HepG2 (cell line): Measurements from ENCODE around the gene ERBB4. TPM values are rescaled to one million over a fixed set of nuclear protein-coding genes. Genes with fewer than 3 reads are reported as not detected.
A peak's percentile ranks its signal among the peaks of the same experiment; 100 is the strongest.

Experiments used
- ATAC-seq: fragments of 200-7000 bp; cut with Tn5 transposase; 3 replicates; pipeline ENCODE4 v1.9.1; 2020; ENCODE audit warnings: mild to moderate bottlenecking, moderate library complexity
- BruUV-seq: library from RNA; stranded (reverse); fragments of 400-500 nt; replicated peaks from 2 replicates; lab custom pipeline; 2021; lab: Mats Ljungman, UMichigan
- CTCF ChIA-PET: fragments of 300-600 bp; formaldehyde crosslinking; extraction: SDS; loops from one replicate; lab custom pipeline; 2021; ENCODE audit warnings: low total read pairs, inconsistent platforms, low intra/inter-chr PET ratio; lab: Yijun Ruan, JAX
- POLR2A ChIA-PET: fragments of 350-600 bp; sonication (Branson Sonifier 250); formaldehyde crosslinking; loops from one replicate; lab custom pipeline; 2020; ENCODE audit warnings: antibody characterized with exemption, inconsistent platforms; lab: Yijun Ruan, JAX
- DNase-seq: peaks from one replicate; pipeline ENCODE4 v3.0.0-alpha.2; 2015; ENCODE audit warnings: low spot score
- FAIRE-seq: peaks from 3 replicates; lab custom pipeline; 2011; peaks lifted over from hg19 to GRCh38; lab: Jason Lieb, UNC
- H2AFZ ChIP-seq: one replicate; pipeline ENCODE4 v1.6.1; 2011; ENCODE audit warnings: low read length, inconsistent platforms
- H3K27ac ChIP-seq: fragments of 300-600 bp; 3 replicates; pipeline ENCODE4 v1.8.0; 2011; ENCODE audit warnings: mixed run types, mild to moderate bottlenecking, mixed read lengths, low read length, inconsistent platforms; ENCODE audit not compliant: insufficient read depth; ENCODE audit errors: extremely low read length
- H3K27me3 ChIP-seq, 2 experiments: fragments of 200-600 bp in 1 of 2; 2 replicates in 1 of 2; 3 replicates in 1 of 2; pipeline versions ENCODE4 v1.6.0 to v1.8.0; 2011; ENCODE audit warnings: low read length in 2 of 2, mild to moderate bottlenecking in 2 of 2, moderate library complexity in 2 of 2, inconsistent platforms in 1 of 2; ENCODE audit not compliant: insufficient read depth in 2 of 2, control insufficient read depth in 1 of 2
- H3K36me3 ChIP-seq, 2 experiments: fragments of 200-600 bp in 1 of 2; replicated peaks in 1 of 2; 2 replicates in 1 of 2; 3 replicates in 1 of 2; pipeline versions ENCODE4 v1.5.1 to v1.8.0; 2011; ENCODE audit warnings: low read length in 2 of 2, inconsistent platforms in 1 of 2; ENCODE audit not compliant: insufficient read depth in 2 of 2, control insufficient read depth in 1 of 2
- H3K4me1 ChIP-seq: 2 replicates; pipeline ENCODE4 v1.5.1; 2012; ENCODE audit warnings: low read length, inconsistent platforms; ENCODE audit not compliant: insufficient read depth
- H3K4me2 ChIP-seq: 2 replicates; pipeline ENCODE4 v1.6.0; 2011; ENCODE audit warnings: low read depth, low read length, inconsistent platforms
- H3K4me3 ChIP-seq, 3 experiments: fragments of 200-600 bp in 1 of 3; sonication (generic), shearing (Covaris generic) in 1 of 3; replicated peaks in 1 of 3; 2 replicates each; pipeline ENCODE4 v1.5.1; 2011 to 2016; ENCODE audit warnings: low read length in 3 of 3, inconsistent platforms in 2 of 3, low read depth in 2 of 3, mild to moderate bottlenecking in 2 of 3, control low read depth in 1 of 3, mixed read lengths in 1 of 3; ENCODE audit not compliant: insufficient read depth in 1 of 3
- H3K79me2 ChIP-seq: one replicate; pipeline ENCODE4 v1.6.1; 2011; ENCODE audit warnings: low read length, inconsistent platforms; ENCODE audit not compliant: insufficient read depth
- H3K9ac ChIP-seq: 2 replicates; pipeline ENCODE4 v1.6.0; 2011; ENCODE audit warnings: mild to moderate bottlenecking, low read depth, low read length, inconsistent platforms; ENCODE audit not compliant: insufficient read depth
- H3K9me3 ChIP-seq: 2 replicates; pipeline ENCODE4 v1.5.1; 2012; ENCODE audit warnings: mild to moderate bottlenecking, low read length
- H4K20me1 ChIP-seq: 2 replicates; pipeline ENCODE4 v1.6.0; 2011; ENCODE audit warnings: inconsistent platforms, mild to moderate bottlenecking, low read length, moderate library complexity; ENCODE audit not compliant: insufficient read depth
- ARID2 ChIP-seq: sonication (generic); formaldehyde crosslinking; IDR thresholded peaks from 2 replicates; pipeline ENCODE4 v1.8.1; 2022; ENCODE audit warnings: mild to moderate bottlenecking, missing genetic modification reagents, borderline replicate concordance
- FOXA1 ChIP-seq, 2 experiments: fragments of 450-650 bp in 1 of 2; sonication (generic) in 1 of 2; formaldehyde crosslinking in 1 of 2; IDR thresholded peaks; 2 replicates each; pipeline versions ENCODE4 v1.4.0 to v1.6.1; 2016 to 2020; ENCODE audit warnings: missing genetic modification reagents in 1 of 2
- FOXA3 ChIP-seq: IDR thresholded peaks from 2 replicates; pipeline ENCODE4 v1.6.1; 2016; ENCODE audit warnings: missing genetic modification reagents, missing compliant biosample characterization
- FOXJ3 ChIP-seq: sonication (generic); formaldehyde crosslinking; IDR thresholded peaks from 2 replicates; pipeline ENCODE4 v1.4.0; 2020; ENCODE audit warnings: missing genetic modification reagents, mild to moderate bottlenecking, borderline replicate concordance
- RFX5 ChIP-seq: IDR thresholded peaks from 2 replicates; pipeline ENCODE4 v1.6.1; 2011; ENCODE audit warnings: low read depth, low read length, improper control_type of control experiment
- SIX4 ChIP-seq: sonication (generic); formaldehyde crosslinking; IDR thresholded peaks from 2 replicates; pipeline ENCODE4 v1.4.0; 2020; ENCODE audit warnings: missing genetic modification reagents
- SOX13 ChIP-seq, 3 experiments: fragments of 450-650 bp in 1 of 3; sonication (generic) in 1 of 3; formaldehyde crosslinking in 1 of 3; IDR thresholded peaks in 2 of 3; conservative IDR thresholded peaks in 1 of 3; 2 replicates each; pipeline versions ENCODE4 v1.5.0 to v1.6.1; 2016 to 2020; ENCODE audit warnings: antibody characterized with exemption in 1 of 3, mild to moderate bottlenecking in 1 of 3, missing compliant biosample characterization in 1 of 3, missing genetic modification reagents in 1 of 3, moderate library complexity in 1 of 3
- SOX5 ChIP-seq: IDR thresholded peaks from 2 replicates; pipeline ENCODE4 v1.6.1; 2016; ENCODE audit warnings: borderline replicate concordance
- SOX6 ChIP-seq, 2 experiments: fragments of 450-650 bp in 1 of 2; sonication (generic) in 1 of 2; formaldehyde crosslinking in 1 of 2; IDR thresholded peaks; 2 replicates each; pipeline versions ENCODE4 v1.4.0 to v1.6.1; 2017 to 2020; ENCODE audit warnings: antibody characterized with exemption in 1 of 2, mild to moderate bottlenecking in 1 of 2, missing genetic modification reagents in 1 of 2
- TAF15 ChIP-seq: fragments of 200-400 bp; formaldehyde crosslinking; IDR thresholded peaks from one replicate; pipeline ENCODE4 v1.6.1; 2018; ENCODE audit warnings: mild to moderate bottlenecking, low read depth, low read length; ENCODE audit not compliant: poor library complexity, severe bottlenecking
- ZSCAN25 ChIP-seq: sonication (generic); formaldehyde crosslinking; IDR thresholded peaks from 2 replicates; pipeline ENCODE4 v1.8.0; 2022; ENCODE audit warnings: mild to moderate bottlenecking, missing genetic modification reagents
- WGBS: methylation state at CpG from one replicate; pipeline ENCODE4 v1.1.6; 2017; ENCODE audit warnings: low lambda C conversion rate; 5-methylcytosine and 5-hydroxymethylcytosine counted together
- in situ Hi-C: cut with HindIII; loops from 2 replicates; pipeline ENCODE4 v1.10.0; 2017; ENCODE audit warnings: low pct_unique_long_range_greater_than_20kb; ENCODE audit not compliant: extremely low pct_ligation_motif_present
- intact Hi-C: fragments of 100-400 bp; cut with micrococcal nuclease; formaldehyde crosslinking; loops from one replicate; pipeline ENCODE4 v1.10.0; 2022; ENCODE audit not compliant: unreplicated experiment
- polyA plus RNA-seq, 8 experiments: library from polyadenylated mRNA; depleted of rRNA in 3 of 8; stranded (reverse) in 7 of 8; unstranded in 1 of 8; fragments of >200 nt; fragmentation: Illumina TruSeq in 4 of 8; extraction: Trizol in 4 of 8; gene quantifications; 2 replicates each; pipeline versions ENCODE4 v1.2.1 to v1.2.3, GENCODE V29; 2011 to 2016; ENCODE audit warnings: low read depth in 4 of 8, missing spikeins in 1 of 8, mixed read lengths in 1 of 8; ENCODE audit not compliant: insufficient read depth in 1 of 8
- total RNA-seq, 5 experiments: library from RNA; depleted of rRNA; stranded (reverse); fragments of >200 nt; fragmentation: Illumina TruSeq; extraction: Trizol; gene quantifications; 2 replicates each; pipeline ENCODE4 v1.2.3, GENCODE V29; 2016; ENCODE audit warnings: low read depth in 1 of 5
- TF ChIP-seq, protein P1 (sequence below): sonication (generic); formaldehyde crosslinking; IDR thresholded peaks from 2 replicates; pipeline ENCODE4 v1.4.0; 2020; ENCODE audit warnings: missing genetic modification reagents
- TF ChIP-seq, protein P2 (sequence below): IDR thresholded peaks from 2 replicates; pipeline ENCODE4 v1.4.0; 2020; ENCODE audit warnings: mild to moderate bottlenecking, missing genetic modification reagents

The ERBB4 gene
- total and polyA plus RNA-seq, 2 of the 13 experiments (the other 11 are each of a cell fraction or from before 2014, with no cell fraction given) = not detected

DNA sequence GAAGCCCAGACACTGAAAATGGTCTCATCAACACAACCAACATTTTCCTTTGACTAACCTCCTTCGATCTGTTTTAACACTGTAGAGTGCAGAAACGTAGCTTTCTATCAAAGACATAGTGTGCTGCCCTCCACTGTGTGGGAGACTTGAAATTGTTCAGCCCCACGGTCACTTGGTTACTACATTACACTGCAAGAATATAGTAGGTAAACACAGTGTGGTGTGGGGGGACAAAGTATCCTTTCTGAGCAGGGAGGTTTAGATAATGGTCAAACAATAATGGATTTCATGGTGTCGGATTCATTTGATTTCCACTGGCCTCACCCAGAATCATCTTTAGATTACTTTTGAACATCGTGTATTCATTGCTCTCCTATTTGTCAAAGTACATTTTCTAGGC, 181.0 kb downstream of the ERBB4 start:
- ChIA-PET CTCF (no interaction called here), POLR2A (no interaction called here)
- Histone ChIP-seq H2AFZ (no peak overlapping the region), H3K4me1 (peaks cover 65% of the 10 kb centered on the region), H3K9ac (no peak overlapping the region), H3K27ac (peak overlapping the region; percentile 1), H3K36me3 (no peaks in the 10 kb centered on the region), H3K4me3 (no peak overlapping the region), H3K27me3 (no peaks in the 10 kb centered on the region), H4K20me1 (no peaks in the 10 kb centered on the region), H3K4me2 (0 out of 2 replicates have a peak overlapping the region, but pooled peaks have one; percentile 5), H3K79me2 (no peaks in the 10 kb centered on the region), H3K9me3 (no peaks in the 10 kb centered on the region)
- DNase-seq = peak; percentile 50
- intact Hi-C loops = no loop called here
- BruUV-seq = no TSS peak
- no peak for TF ChIP-seq SOX13 (IDR thresholded peaks at IDR 0.05)
- peak in 1 of 2 experiments; percentile 51; a peak in 2 of 4 replicates for TF ChIP-seq SOX13 (CRISPR knock-in tag; conservative IDR thresholded peaks at IDR 0.05 in 1 of 2, IDR thresholded peaks at IDR 0.05 in 1 of 2)
- TF ChIP-seq, protein P1, sequence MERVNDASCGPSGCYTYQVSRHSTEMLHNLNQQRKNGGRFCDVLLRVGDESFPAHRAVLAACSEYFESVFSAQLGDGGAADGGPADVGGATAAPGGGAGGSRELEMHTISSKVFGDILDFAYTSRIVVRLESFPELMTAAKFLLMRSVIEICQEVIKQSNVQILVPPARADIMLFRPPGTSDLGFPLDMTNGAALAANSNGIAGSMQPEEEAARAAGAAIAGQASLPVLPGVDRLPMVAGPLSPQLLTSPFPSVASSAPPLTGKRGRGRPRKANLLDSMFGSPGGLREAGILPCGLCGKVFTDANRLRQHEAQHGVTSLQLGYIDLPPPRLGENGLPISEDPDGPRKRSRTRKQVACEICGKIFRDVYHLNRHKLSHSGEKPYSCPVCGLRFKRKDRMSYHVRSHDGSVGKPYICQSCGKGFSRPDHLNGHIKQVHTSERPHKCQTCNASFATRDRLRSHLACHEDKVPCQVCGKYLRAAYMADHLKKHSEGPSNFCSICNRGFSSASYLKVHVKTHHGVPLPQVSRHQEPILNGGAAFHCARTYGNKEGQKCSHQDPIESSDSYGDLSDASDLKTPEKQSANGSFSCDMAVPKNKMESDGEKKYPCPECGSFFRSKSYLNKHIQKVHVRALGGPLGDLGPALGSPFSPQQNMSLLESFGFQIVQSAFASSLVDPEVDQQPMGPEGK (CRISPR knock-in tag) = peak; percentile 21; the same call in 1 of the 2 replicates
- 0 out of 2 replicates have a peak, but pooled peaks have one; percentile 35 for TF ChIP-seq ARID2
- no peak for TF ChIP-seq SOX6 (IDR thresholded peaks at IDR 0.05)
- peak; percentile 17; the same call in 1 of the 2 replicates for TF ChIP-seq SOX6 (CRISPR knock-in tag; IDR thresholded peaks at IDR 0.05)
- no peak for TF ChIP-seq FOXJ3 (CRISPR knock-in tag)
- TF ChIP-seq, protein P2, sequence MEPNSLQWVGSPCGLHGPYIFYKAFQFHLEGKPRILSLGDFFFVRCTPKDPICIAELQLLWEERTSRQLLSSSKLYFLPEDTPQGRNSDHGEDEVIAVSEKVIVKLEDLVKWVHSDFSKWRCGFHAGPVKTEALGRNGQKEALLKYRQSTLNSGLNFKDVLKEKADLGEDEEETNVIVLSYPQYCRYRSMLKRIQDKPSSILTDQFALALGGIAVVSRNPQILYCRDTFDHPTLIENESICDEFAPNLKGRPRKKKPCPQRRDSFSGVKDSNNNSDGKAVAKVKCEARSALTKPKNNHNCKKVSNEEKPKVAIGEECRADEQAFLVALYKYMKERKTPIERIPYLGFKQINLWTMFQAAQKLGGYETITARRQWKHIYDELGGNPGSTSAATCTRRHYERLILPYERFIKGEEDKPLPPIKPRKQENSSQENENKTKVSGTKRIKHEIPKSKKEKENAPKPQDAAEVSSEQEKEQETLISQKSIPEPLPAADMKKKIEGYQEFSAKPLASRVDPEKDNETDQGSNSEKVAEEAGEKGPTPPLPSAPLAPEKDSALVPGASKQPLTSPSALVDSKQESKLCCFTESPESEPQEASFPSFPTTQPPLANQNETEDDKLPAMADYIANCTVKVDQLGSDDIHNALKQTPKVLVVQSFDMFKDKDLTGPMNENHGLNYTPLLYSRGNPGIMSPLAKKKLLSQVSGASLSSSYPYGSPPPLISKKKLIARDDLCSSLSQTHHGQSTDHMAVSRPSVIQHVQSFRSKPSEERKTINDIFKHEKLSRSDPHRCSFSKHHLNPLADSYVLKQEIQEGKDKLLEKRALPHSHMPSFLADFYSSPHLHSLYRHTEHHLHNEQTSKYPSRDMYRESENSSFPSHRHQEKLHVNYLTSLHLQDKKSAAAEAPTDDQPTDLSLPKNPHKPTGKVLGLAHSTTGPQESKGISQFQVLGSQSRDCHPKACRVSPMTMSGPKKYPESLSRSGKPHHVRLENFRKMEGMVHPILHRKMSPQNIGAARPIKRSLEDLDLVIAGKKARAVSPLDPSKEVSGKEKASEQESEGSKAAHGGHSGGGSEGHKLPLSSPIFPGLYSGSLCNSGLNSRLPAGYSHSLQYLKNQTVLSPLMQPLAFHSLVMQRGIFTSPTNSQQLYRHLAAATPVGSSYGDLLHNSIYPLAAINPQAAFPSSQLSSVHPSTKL (CRISPR knock-in tag) = peak; percentile 19; the same call in 1 of the 2 replicates
- TF ChIP-seq FOXA1 (IDR thresholded peaks at IDR 0.05) = no peak
- 0 out of 2 replicates have a peak, but pooled peaks have one; percentile 12 for TF ChIP-seq FOXA1 (CRISPR knock-in tag; IDR thresholded peaks at IDR 0.05)
- TF ChIP-seq SOX5 (CRISPR knock-in tag) = peak; percentile 33; the same call in 1 of the 2 replicates
- no peak for TF ChIP-seq TAF15
- TF ChIP-seq FOXA3 (CRISPR knock-in tag) = 0 out of 2 replicates have a peak, but pooled peaks have one; percentile 17
- no peak for TF ChIP-seq ZSCAN25 (CRISPR knock-in tag)
- TF ChIP-seq RFX5 = no peak
- TF ChIP-seq SIX4 = peak; percentile 22; the same call in 1 of the 2 replicates
- 46% methylated on average over 5 of the region's 5 CpGs for WGBS
- ATAC-seq = no peak
- in situ Hi-C loops = loop anchor here (10.0 kb wide), 1 partner anchor 87 kb away; no protein-coding TSS in a partner anchor
- FAIRE-seq = no peak
